T-helper 2 cell (primary cell): Measurements from ENCODE around the gene ANKRD62.

Source experiments
- DNase-seq, 5 experiments: peaks; one replicate each; pipeline versions ENCODE4 v3.0.0 to v3.0.0-alpha.2; 2012 to 2022
- total RNA-seq, 2 donors: gene quantifications; one replicate each; lab custom pipeline; 2026; lab: John Stamatoyannopoulos, UW

ANKRD62 gene
- 0 reads per million in 2 donors for total RNA-seq

- no peak for DNase-seq
Measured at GRCh38 chr18:12093520-12094257, at the start of gene ANKRD62. Gene ANKRD62 (plus strand): TSS chr18:12093843. CDS start chr18:12094018, 175 bp downstream.

- no peak for DNase-seq
Measured at GRCh38 chr18:12044591-12044990, 49.1 kb upstream of the ANKRD62 start.

GRCh38 chr18:12046046-12046750, 47.4 kb upstream of the ANKRD62 start:
- no peak for DNase-seq

- DNase-seq: no peak
Measured at GRCh38 chr18:12046751-12047335, 46.8 kb upstream of the ANKRD62 start.

- DNase-seq: no peak
Measured at GRCh38 chr18:12048010-12048826, 45.4 kb upstream of the ANKRD62 start.

- no peak for DNase-seq
Measured at GRCh38 chr18:12048827-12049175, 44.8 kb upstream of the ANKRD62 start.

GRCh38 chr18:12049978-12050811, 43.4 kb upstream of the ANKRD62 start:
- no peak for DNase-seq

- DNase-seq: no peak
Measured at GRCh38 chr18:12052866-12053265, 40.8 kb upstream of the ANKRD62 start.

GRCh38 chr18:12053289-12053688, 40.4 kb upstream of the ANKRD62 start:
- DNase-seq: no peak

- DNase-seq: no peak
Measured at GRCh38 chr18:12056034-12056883, 37.4 kb upstream of the ANKRD62 start.

- DNase-seq: no peak
Measured at GRCh38 chr18:12056884-12057402, 36.7 kb upstream of the ANKRD62 start.

GRCh38 chr18:12057419-12058039, 36.1 kb upstream of the ANKRD62 start:
- no peak for DNase-seq

- no peak for DNase-seq
Measured at GRCh38 chr18:12059334-12060181, 34.1 kb upstream of the ANKRD62 start.

GRCh38 chr18:12060182-12060870, 33.3 kb upstream of the ANKRD62 start:
- no peak for DNase-seq

GRCh38 chr18:12061685-12062084, 32.0 kb upstream of the ANKRD62 start:
- DNase-seq: no peak

GRCh38 chr18:12062974-12063373, 30.7 kb upstream of the ANKRD62 start:
- DNase-seq: no peak

- DNase-seq: no peak
Measured at GRCh38 chr18:12064086-12064763, 29.4 kb upstream of the ANKRD62 start.

- DNase-seq: no peak
Measured at GRCh38 chr18:12065397-12065796, 28.2 kb upstream of the ANKRD62 start.
